ENCODE measurements around the gene CYBRD1. TPM values are rescaled to one million over a fixed set of nuclear protein-coding genes. Genes with fewer than 3 reads are reported as not detected.

The CYBRD1 gene, protein sequence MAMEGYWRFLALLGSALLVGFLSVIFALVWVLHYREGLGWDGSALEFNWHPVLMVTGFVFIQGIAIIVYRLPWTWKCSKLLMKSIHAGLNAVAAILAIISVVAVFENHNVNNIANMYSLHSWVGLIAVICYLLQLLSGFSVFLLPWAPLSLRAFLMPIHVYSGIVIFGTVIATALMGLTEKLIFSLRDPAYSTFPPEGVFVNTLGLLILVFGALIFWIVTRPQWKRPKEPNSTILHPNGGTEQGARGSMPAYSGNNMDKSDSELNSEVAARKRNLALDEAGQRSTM
- total RNA-seq (111 TPM), polyA plus RNA-seq (ENCODE audit: insufficient read depth in 1 of 8, insufficient read length in 8 of 8, low replicate concordance in 1 of 8) (100 to 1,000 TPM in 1 of 8 donors, 10 to 100 TPM in 7; 59.4 to 103 (median 78.8) TPM)
- long read RNA-seq, donor 1, full-length matches to known transcripts: 14 of 14 reads
- long read RNA-seq, donor 1, partial matches to known transcripts: 0 of 14 reads
- long read RNA-seq, donor 1, other reads (novel, unspliced or antisense): 0 of 14 reads
- long read RNA-seq, donor 2, full-length matches to known transcripts: 5 of 5 reads
- long read RNA-seq, donor 2, partial matches to known transcripts: 0 of 5 reads
- long read RNA-seq, donor 2, other reads (novel, unspliced or antisense): 0 of 5 reads
- long read RNA-seq, donor 3, full-length matches to known transcripts: 31 of 31 reads
- long read RNA-seq, donor 3, partial matches to known transcripts: 0 of 31 reads
- long read RNA-seq, donor 3, other reads (novel, unspliced or antisense): 0 of 31 reads
- long read RNA-seq, donor 4, full-length matches to known transcripts: 19 of 28 reads
- long read RNA-seq, donor 4, partial matches to known transcripts: 9 of 28 reads
- long read RNA-seq, donor 4, other reads (novel, unspliced or antisense): 0 of 28 reads
- long read RNA-seq, donor 5, full-length matches to known transcripts: 52 of 80 reads
- long read RNA-seq, donor 5, partial matches to known transcripts: 11 of 80 reads
- long read RNA-seq, donor 5, other reads (novel, unspliced or antisense): 17 of 80 reads
- long read RNA-seq, donor 6, full-length matches to known transcripts: 34 of 41 reads
- long read RNA-seq, donor 6, partial matches to known transcripts: 7 of 41 reads
- long read RNA-seq, donor 6, other reads (novel, unspliced or antisense): 0 of 41 reads
- long read RNA-seq, donor 7, full-length matches to known transcripts: 34 of 45 reads
- long read RNA-seq, donor 7, partial matches to known transcripts: 0 of 45 reads
- long read RNA-seq, donor 7, other reads (novel, unspliced or antisense): 11 of 45 reads
- long read RNA-seq, donor 8, full-length matches to known transcripts: 22 of 22 reads
- long read RNA-seq, donor 8, partial matches to known transcripts: 0 of 22 reads
- long read RNA-seq, donor 8, other reads (novel, unspliced or antisense): 0 of 22 reads
- long read RNA-seq, donor 9, full-length matches to known transcripts: 20 of 20 reads
- long read RNA-seq, donor 9, partial matches to known transcripts: 0 of 20 reads
- long read RNA-seq, donor 9, other reads (novel, unspliced or antisense): 0 of 20 reads
- long read RNA-seq, donor 10, full-length matches to known transcripts: 28 of 28 reads
- long read RNA-seq, donor 10, partial matches to known transcripts: 0 of 28 reads
- long read RNA-seq, donor 10, other reads (novel, unspliced or antisense): 0 of 28 reads
- long read RNA-seq, donor 11, full-length matches to known transcripts: 41 of 41 reads
- long read RNA-seq, donor 11, partial matches to known transcripts: 0 of 41 reads
- long read RNA-seq, donor 11, other reads (novel, unspliced or antisense): 0 of 41 reads

DNA sequence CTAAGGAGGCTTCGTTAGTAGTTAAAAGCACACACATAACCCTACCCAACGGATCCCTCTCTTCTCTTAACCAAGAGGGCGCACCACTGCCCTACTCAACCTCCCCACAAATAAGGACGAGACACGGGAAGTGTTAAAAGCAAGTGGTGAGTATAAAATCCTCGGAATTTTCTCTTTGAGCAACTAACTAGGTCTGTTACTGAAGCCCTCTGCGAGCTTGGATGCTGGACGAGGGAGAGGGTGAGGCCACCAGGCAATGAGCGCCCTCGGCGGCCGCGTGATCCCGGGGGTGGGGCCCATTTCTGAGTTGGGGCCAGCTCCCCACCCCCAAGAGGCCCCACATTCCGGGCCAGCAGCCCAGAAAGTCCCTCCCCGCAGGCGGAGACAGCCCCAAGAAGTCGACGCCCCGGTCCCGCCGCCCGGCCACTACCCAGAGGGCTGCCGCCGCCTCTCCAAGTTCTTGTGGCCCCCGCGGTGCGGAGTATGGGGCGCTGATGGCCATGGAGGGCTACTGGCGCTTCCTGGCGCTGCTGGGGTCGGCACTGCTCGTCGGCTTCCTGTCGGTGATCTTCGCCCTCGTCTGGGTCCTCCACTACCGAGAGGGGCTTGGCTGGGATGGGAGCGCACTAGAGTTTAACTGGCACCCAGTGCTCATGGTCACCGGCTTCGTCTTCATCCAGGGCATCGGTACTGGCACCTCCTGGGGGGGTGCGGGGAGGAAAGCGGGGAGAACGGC, at the start of gene CYBRD1:
Gene CYBRD1, plus strand, starts transcription at position 423 of the 736 bp plus-strand sequence. Its CDS starts 72 bp downstream, at position 495.
- Histone ChIP-seq H3K36me3 (ENCODE audit: control insufficient read depth, insufficient read depth, low read length) (no peaks in the 10 kb centered on the region), H3K27me3 (ENCODE audit: control insufficient read depth, insufficient read depth, low read length) (peaks cover 2% of the 10 kb centered on the region), H3K9me3 (replicated peaks; ENCODE audit: control insufficient read depth, low read depth, low read length) (no peaks in the 10 kb centered on the region), H3K4me3 (ENCODE audit: low read length) (peak within 1 kb of the TSS; percentile 90), H3K4me1 (ENCODE audit: control insufficient read depth, insufficient read depth, low read length) (peaks cover 19% of the 10 kb centered on the region), H3K27ac (ENCODE audit: low read length) (peak within 1 kb of the TSS; percentile 92)
- under 1% methylated on average over 39 of the region's 45 CpGs for WGBS (ENCODE audit: insufficient coverage)
- DNase-seq: peak; percentile 93

DNA sequence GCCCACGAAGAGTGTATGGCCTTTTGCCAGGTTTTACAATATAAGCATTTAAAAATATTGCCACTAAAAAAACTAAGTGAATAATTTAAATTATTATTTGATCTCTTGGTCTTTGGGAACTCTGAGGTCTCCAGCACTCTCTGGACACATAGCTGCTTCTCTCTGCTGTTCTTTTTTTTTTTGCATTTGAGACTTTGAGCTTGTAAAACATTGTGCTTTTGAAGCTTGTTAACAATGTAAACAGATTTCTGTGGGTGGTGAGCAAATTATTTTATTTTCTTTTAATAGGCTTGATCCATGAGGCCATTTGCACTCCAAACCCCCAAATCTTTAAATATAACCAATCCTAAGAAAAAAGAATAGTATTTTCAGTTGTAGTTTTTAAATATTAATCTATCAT, 46.3 kb upstream of the CYBRD1 start:
- Histone ChIP-seq H3K27ac (ENCODE audit: low read length) (no peak overlapping the region), H3K4me1 (ENCODE audit: control insufficient read depth, insufficient read depth, low read length) (no peaks in the 10 kb centered on the region), H3K4me3 (ENCODE audit: low read length) (no peak overlapping the region), H3K9me3 (replicated peaks; ENCODE audit: control insufficient read depth, low read depth, low read length) (no peaks in the 10 kb centered on the region), H3K36me3 (ENCODE audit: control insufficient read depth, insufficient read depth, low read length) (peaks cover 10% of the 10 kb centered on the region), H3K27me3 (ENCODE audit: control insufficient read depth, insufficient read depth, low read length) (no peaks in the 10 kb centered on the region)
- no CpG with 5 or more reads among the region's 1 CpG for WGBS (ENCODE audit: insufficient coverage)
- DNase-seq: no peak

DNA sequence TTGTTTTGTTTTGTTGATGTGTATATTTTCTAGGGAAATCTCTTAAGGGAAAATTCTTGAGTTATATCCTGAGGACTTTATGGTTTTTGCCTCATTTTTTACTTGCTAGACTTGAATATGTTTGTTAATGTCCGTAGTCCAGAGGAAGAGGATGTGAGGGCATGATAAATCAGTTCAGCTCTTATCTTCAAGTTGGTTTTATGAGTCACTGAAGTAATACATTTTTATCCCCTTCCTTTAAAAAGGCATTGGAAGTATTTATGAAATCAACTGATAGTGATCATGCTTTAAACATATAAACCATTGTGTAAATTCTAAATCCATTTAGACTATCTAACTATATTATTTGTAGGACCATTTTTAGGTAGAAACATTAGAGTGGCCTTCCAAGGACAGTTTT, 43.9 kb upstream of the CYBRD1 start:
- no peaks in the 10 kb centered on the region for H3K9me3 ChIP-seq (replicated peaks; ENCODE audit: control insufficient read depth, low read depth, low read length)
- H3K27ac ChIP-seq (ENCODE audit: low read length): no peak overlapping the region
- H3K4me3 ChIP-seq (ENCODE audit: low read length): no peak overlapping the region
- peaks cover 3% of the 10 kb centered on the region for H3K4me1 ChIP-seq (ENCODE audit: control insufficient read depth, insufficient read depth, low read length)
- DNase-seq: no peak
- whole genome bisulfite sequencing (ENCODE audit: insufficient coverage): no CpG with 5 or more reads among the region's 1 CpG
- H3K36me3 ChIP-seq (ENCODE audit: control insufficient read depth, insufficient read depth, low read length): peaks cover 10% of the 10 kb centered on the region
- H3K27me3 ChIP-seq (ENCODE audit: control insufficient read depth, insufficient read depth, low read length): no peaks in the 10 kb centered on the region

DNA sequence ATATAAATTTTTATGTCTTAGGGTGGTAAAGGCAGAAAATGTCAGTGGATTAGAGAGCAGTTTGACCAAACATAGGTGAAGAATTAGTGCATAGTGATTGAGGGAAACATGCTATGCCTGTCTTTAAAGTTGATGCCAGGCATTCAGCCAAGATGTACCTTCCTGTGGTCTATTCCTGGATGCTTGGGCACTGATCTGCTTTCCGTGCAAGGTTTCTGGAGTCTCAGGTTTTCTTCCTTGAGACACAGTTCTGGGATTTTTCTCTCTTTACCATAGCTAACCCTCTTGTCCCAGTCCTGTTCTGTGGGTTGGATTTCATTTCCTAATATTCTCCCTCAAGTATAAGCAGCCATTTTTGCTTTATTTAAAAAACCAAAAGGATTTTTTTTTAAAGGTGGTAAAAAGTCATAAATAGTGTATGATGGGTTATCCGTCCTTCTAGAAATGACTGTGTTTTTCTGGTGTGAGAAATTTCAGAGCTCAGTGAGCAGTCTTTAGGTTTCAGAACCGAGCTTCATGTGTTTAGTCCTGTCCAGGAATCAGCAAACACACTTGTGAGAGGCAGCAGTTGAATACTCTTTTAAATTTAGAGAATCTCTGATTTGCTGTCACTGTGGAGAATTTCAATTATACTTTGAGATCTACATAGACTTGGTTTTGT, 43.0 kb upstream of the CYBRD1 start:
- Histone ChIP-seq H3K36me3 (ENCODE audit: control insufficient read depth, insufficient read depth, low read length) (peaks cover 5% of the 10 kb centered on the region), H3K4me1 (ENCODE audit: control insufficient read depth, insufficient read depth, low read length) (peaks cover 3% of the 10 kb centered on the region), H3K4me3 (ENCODE audit: low read length) (no peak overlapping the region), H3K27me3 (ENCODE audit: control insufficient read depth, insufficient read depth, low read length) (no peaks in the 10 kb centered on the region), H3K9me3 (replicated peaks; ENCODE audit: control insufficient read depth, low read depth, low read length) (no peaks in the 10 kb centered on the region), H3K27ac (ENCODE audit: low read length) (no peak overlapping the region)
- no peak for DNase-seq
- WGBS (ENCODE audit: insufficient coverage): 100% methylated on average over 1 of the region's 3 CpGs

DNA sequence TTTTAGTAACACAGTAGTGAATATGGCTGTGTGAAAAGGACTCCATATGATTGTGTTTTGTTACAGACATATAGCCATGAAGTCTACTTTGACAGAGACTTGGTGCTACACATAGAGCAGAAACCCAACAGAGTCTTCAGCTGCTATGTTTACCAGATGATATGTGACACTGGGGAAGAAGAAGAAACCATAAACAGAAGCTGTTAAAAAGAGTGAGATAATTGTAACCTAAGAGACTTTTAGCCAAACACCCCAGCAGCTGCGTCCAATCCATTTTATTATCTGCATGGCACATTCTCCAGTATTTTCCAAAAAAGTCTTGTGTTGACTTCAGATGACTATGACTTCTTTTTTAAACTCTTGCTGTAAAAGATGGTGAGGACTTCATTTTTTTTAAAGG, 41.4 kb upstream of the CYBRD1 start:
- Histone ChIP-seq H3K4me1 (ENCODE audit: control insufficient read depth, insufficient read depth, low read length) (peaks cover 3% of the 10 kb centered on the region), H3K27me3 (ENCODE audit: control insufficient read depth, insufficient read depth, low read length) (no peaks in the 10 kb centered on the region), H3K27ac (ENCODE audit: low read length) (no peak overlapping the region), H3K36me3 (ENCODE audit: control insufficient read depth, insufficient read depth, low read length) (no peaks in the 10 kb centered on the region), H3K4me3 (ENCODE audit: low read length) (no peak overlapping the region), H3K9me3 (replicated peaks; ENCODE audit: control insufficient read depth, low read depth, low read length) (no peaks in the 10 kb centered on the region)
- peak; percentile 43 for DNase-seq
- no CpG with 5 or more reads among the region's 1 CpG for WGBS (ENCODE audit: insufficient coverage)

DNA sequence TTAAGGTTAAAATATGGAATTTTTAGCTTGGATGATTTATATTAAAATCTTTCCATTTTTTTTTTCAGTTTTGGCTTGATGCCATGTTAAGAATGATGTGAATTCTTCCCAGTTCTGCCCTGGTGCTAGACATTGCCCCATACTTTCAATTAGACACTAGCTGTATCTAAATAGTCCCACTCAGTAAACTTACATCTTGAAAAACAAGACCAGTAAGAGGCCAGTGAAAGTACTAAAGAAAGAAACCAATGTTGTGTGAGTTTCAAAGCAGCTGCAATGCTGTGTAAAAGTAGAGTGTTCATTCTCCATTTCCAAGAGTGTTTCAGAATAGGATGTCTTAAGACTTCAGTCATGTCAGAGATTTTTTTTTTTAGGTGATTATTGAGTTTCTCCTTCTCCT, 40.0 kb upstream of the CYBRD1 start:
- no peak for DNase-seq

DNA sequence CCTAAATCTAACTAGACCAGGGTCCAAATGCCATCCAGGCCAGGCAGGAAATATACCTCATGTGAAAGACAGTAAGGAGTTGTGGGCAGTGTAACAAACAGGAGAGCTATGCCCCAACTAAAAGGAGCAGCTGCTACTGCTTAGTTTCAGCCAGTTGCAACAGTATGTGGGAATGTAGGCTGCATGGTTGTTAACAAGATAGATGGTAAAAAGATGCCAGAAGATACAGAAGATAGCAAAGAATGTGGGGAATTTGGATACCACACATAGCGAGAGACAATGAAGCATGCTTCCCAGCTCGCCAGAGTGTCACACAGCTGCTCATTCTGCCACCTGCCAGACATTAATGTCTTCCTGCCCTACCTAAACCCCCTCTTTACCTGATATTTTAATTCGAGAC, 39.4 kb upstream of the CYBRD1 start:
- Histone ChIP-seq H3K9me3 (replicated peaks; ENCODE audit: control insufficient read depth, low read depth, low read length) (no peaks in the 10 kb centered on the region), H3K36me3 (ENCODE audit: control insufficient read depth, insufficient read depth, low read length) (no peaks in the 10 kb centered on the region), H3K4me3 (ENCODE audit: low read length) (no peak overlapping the region), H3K27me3 (ENCODE audit: control insufficient read depth, insufficient read depth, low read length) (no peaks in the 10 kb centered on the region), H3K4me1 (ENCODE audit: control insufficient read depth, insufficient read depth, low read length) (peaks cover 3% of the 10 kb centered on the region), H3K27ac (ENCODE audit: low read length) (peak overlapping the region; percentile 58)
- peak; percentile 64 for DNase-seq
- WGBS (ENCODE audit: insufficient coverage): no CpG with 5 or more reads among the region's 3 CpGs

More for the DNA sequence above, 40.0 kb upstream of the CYBRD1 start:
- peaks cover 3% of the 10 kb centered on the region for H3K4me1 ChIP-seq (ENCODE audit: control insufficient read depth, insufficient read depth, low read length)
- H3K4me3 ChIP-seq (ENCODE audit: low read length): no peak overlapping the region
- H3K36me3 ChIP-seq (ENCODE audit: control insufficient read depth, insufficient read depth, low read length): no peaks in the 10 kb centered on the region
- peak overlapping the region; percentile 58 for H3K27ac ChIP-seq (ENCODE audit: low read length)
- no peaks in the 10 kb centered on the region for H3K27me3 ChIP-seq (ENCODE audit: control insufficient read depth, insufficient read depth, low read length)
- H3K9me3 ChIP-seq (replicated peaks; ENCODE audit: control insufficient read depth, low read depth, low read length): no peaks in the 10 kb centered on the region

DNA sequence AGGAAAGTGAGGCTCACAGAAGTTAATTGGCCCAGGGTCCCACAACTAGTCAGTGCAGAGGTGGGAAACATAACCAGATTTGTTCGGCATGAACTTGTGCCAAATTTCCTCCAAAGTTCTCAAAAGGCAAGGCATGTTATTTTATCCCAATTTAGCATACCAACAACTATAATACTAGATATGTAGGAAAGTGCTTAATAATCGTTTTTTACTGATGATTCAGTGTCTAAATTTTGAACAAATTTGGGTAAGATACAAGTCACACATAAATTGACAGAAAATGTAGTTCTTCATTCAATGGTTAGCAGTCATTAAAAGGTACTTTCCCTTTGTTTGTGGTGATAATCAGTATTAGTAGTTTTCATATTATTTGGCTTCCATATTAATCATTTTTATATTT, 38.5 kb upstream of the CYBRD1 start:
- no peaks in the 10 kb centered on the region for H3K27me3 ChIP-seq (ENCODE audit: control insufficient read depth, insufficient read depth, low read length)
- no peak overlapping the region for H3K4me3 ChIP-seq (ENCODE audit: low read length)
- H3K36me3 ChIP-seq (ENCODE audit: control insufficient read depth, insufficient read depth, low read length): no peaks in the 10 kb centered on the region
- H3K4me1 ChIP-seq (ENCODE audit: control insufficient read depth, insufficient read depth, low read length): peaks cover 3% of the 10 kb centered on the region
- no CpG with 5 or more reads among the region's 2 CpGs for WGBS (ENCODE audit: insufficient coverage)
- no peak for DNase-seq
- H3K9me3 ChIP-seq (replicated peaks; ENCODE audit: control insufficient read depth, low read depth, low read length): no peaks in the 10 kb centered on the region
- no peak overlapping the region for H3K27ac ChIP-seq (ENCODE audit: low read length)

All from muscle of leg (tissue), 16 donors.